Esophagus (tissue), 2 donors: ENCODE data around the gene SRP14. TPM values are rescaled to one million over a fixed set of nuclear protein-coding genes. Genes with fewer than 3 reads are reported as not detected.

ENCODE experiments used
- H3K27ac ChIP-seq, 2 donors: one replicate each; pipeline ENCODE4 v1.5.1; 2013; ENCODE audit warnings: low read depth in 2 of 2, mild to moderate bottlenecking in 2 of 2, inconsistent platforms in 1 of 2, low read length in 1 of 2, moderate library complexity in 1 of 2
- H3K27me3 ChIP-seq, 2 donors: one replicate each; pipeline ENCODE4 v1.6.1; 2013; ENCODE audit warnings: low read length in 2 of 2, control low read depth in 1 of 2, mild to moderate bottlenecking in 1 of 2; ENCODE audit not compliant: insufficient read depth in 2 of 2, control insufficient read depth in 1 of 2
- H3K36me3 ChIP-seq, 2 donors: one replicate each; pipeline ENCODE4 v1.6.1; 2013; ENCODE audit warnings: low read length in 1 of 2; ENCODE audit not compliant: control insufficient read depth in 2 of 2, insufficient read depth in 2 of 2
- H3K4me1 ChIP-seq, 2 donors: one replicate each; pipeline ENCODE4 v1.6.1; 2013; ENCODE audit warnings: low read length in 1 of 2; ENCODE audit not compliant: control insufficient read depth in 2 of 2, insufficient read depth in 2 of 2
- H3K4me3 ChIP-seq, 2 donors: one replicate each; pipeline ENCODE4 v1.5.1; 2013; ENCODE audit warnings: low read length in 2 of 2, mild to moderate bottlenecking in 2 of 2, low read depth in 1 of 2, moderate library complexity in 1 of 2
- H3K9me3 ChIP-seq, 2 donors: one replicate each; pipeline ENCODE4 v1.6.1; 2013; ENCODE audit warnings: mild to moderate bottlenecking in 2 of 2, low read depth in 1 of 2, low read length in 1 of 2, moderate library complexity in 1 of 2; ENCODE audit not compliant: control insufficient read depth in 2 of 2, insufficient read depth in 1 of 2
- WGBS, 2 donors: extraction: QIAGEN DNeasy Blood & Tissue Kit; methylation state at CpG; one replicate each; pipeline ENCODE4 v1.1.7; 2013; 5-methylcytosine and 5-hydroxymethylcytosine counted together
- polyA plus RNA-seq, 2 donors: library from polyadenylated mRNA; stranded (reverse); fragments of 200-250 nt; gene quantifications; one replicate each; pipeline ENCODE4 v1.2.3, GENCODE V29; 2013
- donor health status: healthy with polysubstance abuse.
- donor health status: Bipolar disorder and iron deficiency.

Gene SRP14
- polyA plus RNA-seq: 100 to 1,000 TPM; 257 to 441 TPM

GRCh38 chr15:40038638-40039543 is at the start of gene SRP14:
Gene SRP14 (minus strand): TSS chr15:40039181. CDS start chr15:40039116, 65 bp downstream.
- Histone ChIP-seq H3K4me3 (peak within 1 kb of the TSS; percentile 90 to 93), H3K27ac (peak within 1 kb of the TSS; percentile 91 to 99), H3K9me3 (no peaks in the 10 kb centered on the region), H3K27me3 (no peaks in the 10 kb centered on the region), H3K4me1 (no peaks in the 10 kb centered on the region), H3K36me3 (peaks cover 3 to 4% of the 10 kb centered on the region in 2 donors)
- WGBS, 2 donors: 0 to 1% methylated on average over 55 to 59 of the region's 59 CpGs

GRCh38 chr15:40087991-40088928 is 49.3 kb upstream of the SRP14 start:
- WGBS, 2 donors: 74 to 82% methylated on average over 9 of the region's 9 CpGs
- H3K27me3 ChIP-seq: no peaks in the 10 kb centered on the region
- peaks cover 9 to 19% of the 10 kb centered on the region in 2 donors for H3K4me1 ChIP-seq
- no peak overlapping the region for H3K4me3 ChIP-seq
- no peaks in the 10 kb centered on the region for H3K9me3 ChIP-seq
- H3K27ac ChIP-seq: no peak overlapping the region
- H3K36me3 ChIP-seq: no peaks in the 10 kb centered on the region

GRCh38 chr15:40087068-40087810 is 48.3 kb upstream of the SRP14 start:
- Histone ChIP-seq H3K27me3 (no peaks in the 10 kb centered on the region), H3K9me3 (no peaks in the 10 kb centered on the region), H3K36me3 (no peaks in the 10 kb centered on the region), H3K4me1 (peaks cover 2 to 13% of the 10 kb centered on the region in 2 donors), H3K4me3 (no peak overlapping the region), H3K27ac (no peak overlapping the region)
- 77 to 79% methylated on average over 14 of the region's 14 CpGs for WGBS, 2 donors

GRCh38 chr15:40085266-40085665 is 46.3 kb upstream of the SRP14 start:
- Histone ChIP-seq H3K27me3 (no peaks in the 10 kb centered on the region), H3K4me3 (no peak overlapping the region), H3K4me1 (peaks cover 0 to 13% of the 10 kb centered on the region in 2 donors), H3K27ac (no peak overlapping the region), H3K36me3 (no peaks in the 10 kb centered on the region), H3K9me3 (no peaks in the 10 kb centered on the region)
- whole genome bisulfite sequencing, 2 donors: 41 to 48% methylated on average over 10 of the region's 10 CpGs

GRCh38 chr15:40084650-40085049 is 45.7 kb upstream of the SRP14 start:
- peaks cover 0 to 13% of the 10 kb centered on the region in 2 donors for H3K4me1 ChIP-seq
- WGBS, 2 donors: 59 to 68% methylated on average over 9 of the region's 9 CpGs
- no peaks in the 10 kb centered on the region for H3K27me3 ChIP-seq
- H3K36me3 ChIP-seq: no peaks in the 10 kb centered on the region
- H3K4me3 ChIP-seq: no peak overlapping the region
- H3K27ac ChIP-seq: no peak overlapping the region
- no peaks in the 10 kb centered on the region for H3K9me3 ChIP-seq

- Histone ChIP-seq H3K36me3 (no peaks in the 10 kb centered on the region), H3K27ac (peak overlapping the region; percentile 23 to 30), H3K4me3 (no peak overlapping the region), H3K9me3 (no peaks in the 10 kb centered on the region), H3K4me1 (peaks cover 0 to 13% of the 10 kb centered on the region in 2 donors), H3K27me3 (no peaks in the 10 kb centered on the region)
- WGBS, 2 donors: 68 to 69% methylated on average over 12 of the region's 12 CpGs
Observed at GRCh38 chr15:40082195-40082883, 43.4 kb upstream of the SRP14 start.

GRCh38 chr15:40081691-40082194 is 42.8 kb upstream of the SRP14 start:
- H3K27me3 ChIP-seq: no peaks in the 10 kb centered on the region
- peak overlapping the region in 1 of 2 donors; percentile 13 for H3K4me3 ChIP-seq
- no peaks in the 10 kb centered on the region for H3K36me3 ChIP-seq
- peaks cover 0 to 13% of the 10 kb centered on the region in 2 donors for H3K4me1 ChIP-seq
- H3K9me3 ChIP-seq: no peaks in the 10 kb centered on the region
- WGBS, 2 donors: 14 to 18% methylated on average over 12 of the region's 12 CpGs
- peak overlapping the region; percentile 24 to 30 for H3K27ac ChIP-seq

GRCh38 chr15:40080847-40081246 is 41.9 kb upstream of the SRP14 start:
- Histone ChIP-seq H3K27me3 (no peaks in the 10 kb centered on the region), H3K4me3 (no peak overlapping the region), H3K9me3 (no peaks in the 10 kb centered on the region), H3K36me3 (no peaks in the 10 kb centered on the region), H3K4me1 (peaks cover 0 to 13% of the 10 kb centered on the region in 2 donors), H3K27ac (no peak overlapping the region)
- WGBS, 2 donors: 63 to 68% methylated on average over 5 of the region's 5 CpGs
